Endothelial cell of umbilical vein (primary cell): ENCODE data around the gene KRABD2.

Source experiments
- BruUV-seq: library from RNA; stranded (reverse); fragments of 400-500 nt; replicated peaks from 2 replicates; lab custom pipeline; 2021; lab: Mats Ljungman, UMichigan
- CTCF ChIA-PET: fragments of 300-600, 350-600 bp; sonication (Branson Sonifier 250); formaldehyde crosslinking; loops from one replicate; lab custom pipeline; 2021; ENCODE audit warnings: antibody characterized with exemption, inconsistent platforms; lab: Charles Lee
- POLR2A ChIA-PET: fragments of 300-600, 350-600 bp; sonication (Branson Sonifier 250); formaldehyde crosslinking; loops from one replicate; lab custom pipeline; 2021; ENCODE audit warnings: antibody characterized with exemption, inconsistent platforms; lab: Charles Lee
- DNase-seq: peaks from one replicate; pipeline ENCODE4 v3.0.0-alpha.2; 2011; ENCODE audit warnings: low read depth, low spot score
- FAIRE-seq: peaks from 2 replicates; lab custom pipeline; 2011; peaks lifted over from hg19 to GRCh38; lab: Jason Lieb, UNC
- H2AFZ ChIP-seq: 2 replicates; pipeline ENCODE4 v1.6.0; 2012; ENCODE audit warnings: low read depth, low read length, control low read depth, inconsistent platforms
- H3K27ac ChIP-seq: 2 replicates; pipeline ENCODE4 v1.5.1; 2011; ENCODE audit warnings: low read depth, mild to moderate bottlenecking, control low read depth, low read length, moderate library complexity; ENCODE audit not compliant: insufficient read depth
- H3K27me3 ChIP-seq, 2 experiments: 2 replicates each; pipeline versions ENCODE4 v1.6.0 to v1.6.1; 2011; ENCODE audit warnings: low read length in 2 of 2, mixed read lengths in 1 of 2; ENCODE audit not compliant: control insufficient read depth in 2 of 2, insufficient read depth in 2 of 2
- H3K36me3 ChIP-seq, 2 experiments: 2 replicates in 1 of 2; 3 replicates in 1 of 2; pipeline ENCODE4 v1.5.1; 2011; ENCODE audit warnings: low read length in 2 of 2, mild to moderate bottlenecking in 1 of 2, moderate library complexity in 1 of 2; ENCODE audit not compliant: control insufficient read depth in 2 of 2, insufficient read depth in 2 of 2; ENCODE audit errors: extremely low read depth in 1 of 2
- H3K4me1 ChIP-seq: 3 replicates; pipeline ENCODE4 v1.5.1; 2011; ENCODE audit warnings: mild to moderate bottlenecking, low read length; ENCODE audit not compliant: control insufficient read depth, insufficient read depth; ENCODE audit errors: extremely low read depth
- H3K4me2 ChIP-seq: 2 replicates; pipeline ENCODE4 v1.6.1; 2011; ENCODE audit warnings: low read length, control low read depth, mixed read lengths; ENCODE audit not compliant: insufficient read depth
- H3K4me3 ChIP-seq, 3 experiments: fragments of 200-600 bp in 1 of 3; sonication (generic), shearing (Covaris generic) in 1 of 3; replicated peaks in 1 of 3; 2 replicates each; pipeline ENCODE4 v1.5.1; 2011 to 2016; ENCODE audit warnings: control low read depth in 3 of 3, low read length in 3 of 3, mild to moderate bottlenecking in 2 of 3, inconsistent platforms in 1 of 3, low read depth in 1 of 3, moderate library complexity in 1 of 3; ENCODE audit not compliant: insufficient read depth in 1 of 3
- H3K79me2 ChIP-seq: 2 replicates; pipeline ENCODE4 v1.6.0; 2012; ENCODE audit warnings: low read length, inconsistent platforms; ENCODE audit not compliant: control insufficient read depth, insufficient read depth
- H3K9ac ChIP-seq: replicated peaks from 2 replicates; pipeline ENCODE3; 2011; ENCODE audit warnings: low read length, control low read depth; ENCODE audit not compliant: insufficient read depth; ENCODE audit errors: extremely low read depth
- H3K9me1 ChIP-seq: replicated peaks from 3 replicates; pipeline ENCODE4 v1.6.0; 2011; ENCODE audit warnings: mild to moderate bottlenecking, low read length; ENCODE audit not compliant: control insufficient read depth, insufficient read depth; ENCODE audit errors: extremely low read depth
- H3K9me3 ChIP-seq: replicated peaks from 2 replicates; pipeline ENCODE4 v1.5.1; 2012; ENCODE audit warnings: low read length, inconsistent platforms; ENCODE audit not compliant: control insufficient read depth, insufficient read depth
- H4K20me1 ChIP-seq: replicated peaks from 2 replicates; pipeline ENCODE3; 2011; ENCODE audit warnings: mild to moderate bottlenecking, low read length; ENCODE audit not compliant: control insufficient read depth, insufficient read depth; ENCODE audit errors: extremely low read depth
- EZH2 ChIP-seq: IDR thresholded peaks from 2 replicates; pipeline ENCODE4 v1.6.1; 2012; ENCODE audit warnings: borderline replicate concordance, low read depth, mild to moderate bottlenecking, moderate library complexity, low read length, inconsistent platforms; ENCODE audit not compliant: severe bottlenecking
- GATA2 ChIP-seq: IDR thresholded peaks from 2 replicates; pipeline ENCODE4 v1.7.0; 2011; ENCODE audit warnings: low read depth, mild to moderate bottlenecking, moderate library complexity, mixed read lengths, low read length; ENCODE audit not compliant: insufficient read length, insufficient read depth
- JUN ChIP-seq: IDR thresholded peaks from 2 replicates; pipeline ENCODE4 v1.6.1; 2011; ENCODE audit warnings: borderline replicate concordance, low read depth; ENCODE audit not compliant: insufficient read length, insufficient read depth
- MYC ChIP-seq: IDR thresholded peaks from one replicate; pipeline ENCODE4 v1.6.1; 2011; ENCODE audit warnings: mild to moderate bottlenecking, low read depth, low read length
- POLR2AphosphoS5 ChIP-seq: IDR thresholded peaks from 2 replicates; pipeline ENCODE4 v1.6.1; 2012; ENCODE audit warnings: low read depth, mild to moderate bottlenecking, control low read depth, low read length, moderate library complexity; ENCODE audit not compliant: insufficient read depth
- dilution Hi-C: fragments of 300-500 bp; cut with MboI; formaldehyde crosslinking; loops from one replicate; pipeline ENCODE4 v1.15.0; 2019; ENCODE audit warnings: low sequenced_read_pairs; ENCODE audit not compliant: extremely low pct_ligation_motif_present
- intact Hi-C: fragments of 100-400 bp; cut with micrococcal nuclease; formaldehyde crosslinking; loops from one replicate; pipeline ENCODE4 v1.10.0; 2022
- TF ChIP-seq, protein P1 (sequence below), 2 donors: IDR thresholded peaks; 1 replicate in 1 of 2; 2 replicates in 1 of 2; pipeline ENCODE4 v1.5.1; 2011; ENCODE audit warnings: low read length in 2 of 2, mild to moderate bottlenecking in 2 of 2, moderate library complexity in 2 of 2, control low read depth in 1 of 2, inconsistent platforms in 1 of 2, low read depth in 1 of 2; ENCODE audit not compliant: insufficient read depth in 1 of 2; ENCODE audit errors: extremely low read depth in 1 of 2
- TF ChIP-seq, protein P2 (sequence below): IDR thresholded peaks from 2 replicates; pipeline ENCODE4 v1.6.1; 2011; ENCODE audit not compliant: insufficient read depth, insufficient read length

Gene KRABD2

DNA sequence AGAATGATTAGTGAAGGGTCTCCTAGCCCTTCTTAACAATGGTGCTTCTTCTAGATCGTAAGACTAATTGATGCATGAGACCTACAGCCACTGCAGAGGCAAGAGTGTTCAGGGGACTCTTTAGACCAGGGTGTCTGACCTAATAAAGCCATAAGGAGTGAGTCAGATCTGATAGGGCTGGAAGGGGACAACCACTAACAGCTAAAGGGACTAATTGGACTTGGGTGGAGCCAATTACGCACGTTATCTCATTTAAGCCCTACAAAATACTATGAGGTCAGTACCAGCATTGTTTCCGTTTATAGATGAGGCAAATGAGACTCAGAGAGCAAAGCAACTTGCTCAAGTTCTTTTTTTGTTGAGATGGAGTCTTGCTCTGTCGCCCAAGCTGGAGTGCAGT, 35.6 kb upstream of the KRABD2 start:
- H2AFZ ChIP-seq, result no peak overlapping the region
- CTCF ChIA-PET, result interaction anchor here (3.6 kb wide), 1 partner anchor 334 kb away, joined by 101 read pairs; the partner anchor contains the start of gene CCDC42
- H3K4me2 ChIP-seq, result no peak overlapping the region
- intact Hi-C loops (no loop called here), dilution Hi-C loops (no loop called here)
- H3K9ac ChIP-seq, result no peak overlapping the region
- no peaks in the 10 kb centered on the region for H3K79me2 ChIP-seq
- H3K9me3 ChIP-seq, result no peaks in the 10 kb centered on the region
- FAIRE-seq (no peak), DNase-seq (no peak)
- TF ChIP-seq POLR2AphosphoS5 (no peak), JUN (no peak), MYC (no peak)
- TF ChIP-seq, protein P1, sequence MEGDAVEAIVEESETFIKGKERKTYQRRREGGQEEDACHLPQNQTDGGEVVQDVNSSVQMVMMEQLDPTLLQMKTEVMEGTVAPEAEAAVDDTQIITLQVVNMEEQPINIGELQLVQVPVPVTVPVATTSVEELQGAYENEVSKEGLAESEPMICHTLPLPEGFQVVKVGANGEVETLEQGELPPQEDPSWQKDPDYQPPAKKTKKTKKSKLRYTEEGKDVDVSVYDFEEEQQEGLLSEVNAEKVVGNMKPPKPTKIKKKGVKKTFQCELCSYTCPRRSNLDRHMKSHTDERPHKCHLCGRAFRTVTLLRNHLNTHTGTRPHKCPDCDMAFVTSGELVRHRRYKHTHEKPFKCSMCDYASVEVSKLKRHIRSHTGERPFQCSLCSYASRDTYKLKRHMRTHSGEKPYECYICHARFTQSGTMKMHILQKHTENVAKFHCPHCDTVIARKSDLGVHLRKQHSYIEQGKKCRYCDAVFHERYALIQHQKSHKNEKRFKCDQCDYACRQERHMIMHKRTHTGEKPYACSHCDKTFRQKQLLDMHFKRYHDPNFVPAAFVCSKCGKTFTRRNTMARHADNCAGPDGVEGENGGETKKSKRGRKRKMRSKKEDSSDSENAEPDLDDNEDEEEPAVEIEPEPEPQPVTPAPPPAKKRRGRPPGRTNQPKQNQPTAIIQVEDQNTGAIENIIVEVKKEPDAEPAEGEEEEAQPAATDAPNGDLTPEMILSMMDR (IDR thresholded peaks at IDR 0.05; ENCODE audit: extremely low read depth in 1 of 2, insufficient read depth in 1 of 2, low read depth in 1 of 2, low read length in 2 of 2), result no peak
- TF ChIP-seq, protein P2, sequence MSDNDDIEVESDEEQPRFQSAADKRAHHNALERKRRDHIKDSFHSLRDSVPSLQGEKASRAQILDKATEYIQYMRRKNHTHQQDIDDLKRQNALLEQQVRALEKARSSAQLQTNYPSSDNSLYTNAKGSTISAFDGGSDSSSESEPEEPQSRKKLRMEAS, result no peak
- H3K4me3 ChIP-seq, result no peak overlapping the region
- H3K9me1 ChIP-seq, result no peaks in the 10 kb centered on the region
- H3K27me3 ChIP-seq, result peaks cover 7 to 9% of the 10 kb centered on the region in 2 experiments
- H3K27ac ChIP-seq, result no peak overlapping the region
- no peaks in the 10 kb centered on the region for H4K20me1 ChIP-seq
- no peaks in the 10 kb centered on the region for H3K4me1 ChIP-seq
- BruUV-seq, result no TSS peak
- H3K36me3 ChIP-seq, result no peaks in the 10 kb centered on the region
- POLR2A ChIA-PET, result no interaction called here

DNA sequence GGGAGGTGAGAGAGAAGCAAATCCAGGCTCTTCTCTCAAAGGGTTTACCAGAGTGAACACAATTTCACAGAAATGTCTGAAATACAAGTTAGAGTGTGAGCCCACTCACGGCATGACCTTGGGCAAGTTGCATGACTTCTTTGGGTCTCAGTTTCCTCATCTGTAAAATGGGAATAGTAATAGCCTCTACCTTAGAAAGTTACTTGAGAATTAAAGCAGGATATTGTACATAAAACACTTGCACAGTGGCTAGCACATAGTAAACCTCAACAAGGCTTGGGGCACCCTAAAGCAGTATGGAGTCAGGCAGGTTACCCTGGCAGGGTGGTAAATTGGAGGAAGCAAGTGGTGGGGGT, 34.4 kb upstream of the KRABD2 start:
- H2AFZ ChIP-seq, result no peak overlapping the region
- intact Hi-C loops, result loop anchor here (1.0 to 2.0 kb wide), 5 partner anchors 24 to 374 kb away; partner anchors contain the start of genes NDEL1 and RPL26
- no peaks in the 10 kb centered on the region for H3K79me2 ChIP-seq
- H3K36me3 ChIP-seq, result no peaks in the 10 kb centered on the region
- peaks cover 4 to 9% of the 10 kb centered on the region in 2 experiments for H3K27me3 ChIP-seq
- ChIA-PET POLR2A (interaction anchor here (1.0 kb wide), 1 partner anchor 25 kb away, joined by 3 read pairs; the partner anchor contains the start of gene NDEL1), CTCF (interaction anchor here (0.6 to 3.6 kb wide), 22 partner anchors 9 to 645 kb away, joined by 3 to 101 read pairs (median 6); partner anchors contain the start of genes CCDC42 and RPL26)
- H4K20me1 ChIP-seq, result no peaks in the 10 kb centered on the region
- FAIRE-seq (no peak), DNase-seq (no peak)
- H3K4me1 ChIP-seq, result no peaks in the 10 kb centered on the region
- H3K9me1 ChIP-seq, result no peaks in the 10 kb centered on the region
- no peak overlapping the region for H3K4me3 ChIP-seq
- no peaks in the 10 kb centered on the region for H3K9me3 ChIP-seq
- TF ChIP-seq JUN (no peak), EZH2 (no peak), GATA2 (no peak)
- no peak overlapping the region for H3K27ac ChIP-seq
- no peak overlapping the region for H3K4me2 ChIP-seq
- dilution Hi-C loops, result no loop called here
- no TSS peak for BruUV-seq
- no peak overlapping the region for H3K9ac ChIP-seq
